ENCODE measurements around the gene CELF6.

CELF6 gene

GRCh38 chr15:72236381-72237003 is 83.5 kb downstream of the CELF6 start:
- ATAC-seq = no peak
- TF ChIP-seq ZFP3 (CRISPR knock-in tag; IDR thresholded peaks at IDR 0.05) (no peak), GLIS3 (CRISPR knock-in tag; IDR thresholded peaks at IDR 0.05) (no peak), ZNF8 (CRISPR knock-in tag; IDR thresholded peaks at IDR 0.05) (no peak), ZNF565 (CRISPR knock-in tag; conservative IDR thresholded peaks at IDR 0.05; ENCODE audit: low read depth) (no peak), TCF4 (CRISPR knock-in tag; IDR thresholded peaks at IDR 0.05; ENCODE audit: borderline replicate concordance) (no peak), ZNF70 (CRISPR knock-in tag; IDR thresholded peaks at IDR 0.05) (no peak), CSDC2 (CRISPR knock-in tag; IDR thresholded peaks at IDR 0.05) (no peak), ZFP30 (CRISPR knock-in tag; IDR thresholded peaks at IDR 0.05) (no peak), TOX (CRISPR knock-in tag; IDR thresholded peaks at IDR 0.05; ENCODE audit: borderline replicate concordance) (no peak), TSHZ2 (CRISPR knock-in tag; IDR thresholded peaks at IDR 0.05) (no peak), OSR1 (CRISPR knock-in tag; IDR thresholded peaks at IDR 0.05) (no peak), RARB (CRISPR knock-in tag; IDR thresholded peaks at IDR 0.05) (no peak), ISL1 (CRISPR knock-in tag; IDR thresholded peaks at IDR 0.05) (no peak), ARNTL (CRISPR knock-in tag; IDR thresholded peaks at IDR 0.05; ENCODE audit: borderline replicate concordance, low read depth) (no peak), SNAI2 (CRISPR knock-in tag; IDR thresholded peaks at IDR 0.05) (no peak)
- TF ChIP-seq, protein P1, sequence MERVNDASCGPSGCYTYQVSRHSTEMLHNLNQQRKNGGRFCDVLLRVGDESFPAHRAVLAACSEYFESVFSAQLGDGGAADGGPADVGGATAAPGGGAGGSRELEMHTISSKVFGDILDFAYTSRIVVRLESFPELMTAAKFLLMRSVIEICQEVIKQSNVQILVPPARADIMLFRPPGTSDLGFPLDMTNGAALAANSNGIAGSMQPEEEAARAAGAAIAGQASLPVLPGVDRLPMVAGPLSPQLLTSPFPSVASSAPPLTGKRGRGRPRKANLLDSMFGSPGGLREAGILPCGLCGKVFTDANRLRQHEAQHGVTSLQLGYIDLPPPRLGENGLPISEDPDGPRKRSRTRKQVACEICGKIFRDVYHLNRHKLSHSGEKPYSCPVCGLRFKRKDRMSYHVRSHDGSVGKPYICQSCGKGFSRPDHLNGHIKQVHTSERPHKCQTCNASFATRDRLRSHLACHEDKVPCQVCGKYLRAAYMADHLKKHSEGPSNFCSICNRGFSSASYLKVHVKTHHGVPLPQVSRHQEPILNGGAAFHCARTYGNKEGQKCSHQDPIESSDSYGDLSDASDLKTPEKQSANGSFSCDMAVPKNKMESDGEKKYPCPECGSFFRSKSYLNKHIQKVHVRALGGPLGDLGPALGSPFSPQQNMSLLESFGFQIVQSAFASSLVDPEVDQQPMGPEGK (CRISPR knock-in tag; IDR thresholded peaks at IDR 0.05; ENCODE audit: borderline replicate concordance) = no peak
- TF ChIP-seq, protein P2, sequence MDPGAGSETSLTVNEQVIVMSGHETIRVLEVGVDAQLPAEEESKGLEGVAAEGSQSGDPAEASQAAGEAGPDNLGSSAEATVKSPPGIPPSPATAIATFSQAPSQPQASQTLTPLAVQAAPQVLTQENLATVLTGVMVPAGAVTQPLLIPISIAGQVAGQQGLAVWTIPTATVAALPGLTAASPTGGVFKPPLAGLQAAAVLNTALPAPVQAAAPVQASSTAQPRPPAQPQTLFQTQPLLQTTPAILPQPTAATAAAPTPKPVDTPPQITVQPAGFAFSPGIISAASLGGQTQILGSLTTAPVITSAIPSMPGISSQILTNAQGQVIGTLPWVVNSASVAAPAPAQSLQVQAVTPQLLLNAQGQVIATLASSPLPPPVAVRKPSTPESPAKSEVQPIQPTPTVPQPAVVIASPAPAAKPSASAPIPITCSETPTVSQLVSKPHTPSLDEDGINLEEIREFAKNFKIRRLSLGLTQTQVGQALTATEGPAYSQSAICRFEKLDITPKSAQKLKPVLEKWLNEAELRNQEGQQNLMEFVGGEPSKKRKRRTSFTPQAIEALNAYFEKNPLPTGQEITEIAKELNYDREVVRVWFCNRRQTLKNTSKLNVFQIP (CRISPR knock-in tag; IDR thresholded peaks at IDR 0.05; ENCODE audit: borderline replicate concordance, low read depth) = no peak

- no peak for ATAC-seq
- TF ChIP-seq TSHZ2 (CRISPR knock-in tag; IDR thresholded peaks at IDR 0.05) (no peak), BACH2 (CRISPR knock-in tag; IDR thresholded peaks at IDR 0.05; ENCODE audit: borderline replicate concordance) (no peak), SNAI2 (CRISPR knock-in tag; IDR thresholded peaks at IDR 0.05) (no peak), ZFP3 (CRISPR knock-in tag; IDR thresholded peaks at IDR 0.05) (no peak)
- TF ChIP-seq, protein P3, sequence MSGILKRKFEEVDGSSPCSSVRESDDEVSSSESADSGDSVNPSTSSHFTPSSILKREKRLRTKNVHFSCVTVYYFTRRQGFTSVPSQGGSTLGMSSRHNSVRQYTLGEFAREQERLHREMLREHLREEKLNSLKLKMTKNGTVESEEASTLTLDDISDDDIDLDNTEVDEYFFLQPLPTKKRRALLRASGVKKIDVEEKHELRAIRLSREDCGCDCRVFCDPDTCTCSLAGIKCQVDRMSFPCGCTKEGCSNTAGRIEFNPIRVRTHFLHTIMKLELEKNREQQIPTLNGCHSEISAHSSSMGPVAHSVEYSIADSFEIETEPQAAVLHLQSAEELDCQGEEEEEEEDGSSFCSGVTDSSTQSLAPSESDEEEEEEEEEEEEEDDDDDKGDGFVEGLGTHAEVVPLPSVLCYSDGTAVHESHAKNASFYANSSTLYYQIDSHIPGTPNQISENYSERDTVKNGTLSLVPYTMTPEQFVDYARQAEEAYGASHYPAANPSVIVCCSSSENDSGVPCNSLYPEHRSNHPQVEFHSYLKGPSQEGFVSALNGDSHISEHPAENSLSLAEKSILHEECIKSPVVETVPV (CRISPR knock-in tag; IDR thresholded peaks at IDR 0.05) = no peak
- TF ChIP-seq, protein P1 (CRISPR knock-in tag; IDR thresholded peaks at IDR 0.05; ENCODE audit: borderline replicate concordance) = no peak
- TF ChIP-seq, protein P2 (CRISPR knock-in tag; IDR thresholded peaks at IDR 0.05; ENCODE audit: borderline replicate concordance, low read depth) = no peak
Observed at GRCh38 chr15:72235298-72235697, 84.7 kb downstream of the CELF6 start.
